ENCODE data around the gene FBXL3. TPM values are rescaled to one million over a fixed set of nuclear protein-coding genes. Genes with fewer than 3 reads are reported as not detected.
A peak's percentile ranks its signal among the peaks of the same experiment; 100 is the strongest.

The FBXL3 gene
- total and polyA plus RNA-seq, 2 donors (not counting 1 experiment from before 2014, with no cell fraction given), result 48.5 to 61.8 TPM

DNA sequence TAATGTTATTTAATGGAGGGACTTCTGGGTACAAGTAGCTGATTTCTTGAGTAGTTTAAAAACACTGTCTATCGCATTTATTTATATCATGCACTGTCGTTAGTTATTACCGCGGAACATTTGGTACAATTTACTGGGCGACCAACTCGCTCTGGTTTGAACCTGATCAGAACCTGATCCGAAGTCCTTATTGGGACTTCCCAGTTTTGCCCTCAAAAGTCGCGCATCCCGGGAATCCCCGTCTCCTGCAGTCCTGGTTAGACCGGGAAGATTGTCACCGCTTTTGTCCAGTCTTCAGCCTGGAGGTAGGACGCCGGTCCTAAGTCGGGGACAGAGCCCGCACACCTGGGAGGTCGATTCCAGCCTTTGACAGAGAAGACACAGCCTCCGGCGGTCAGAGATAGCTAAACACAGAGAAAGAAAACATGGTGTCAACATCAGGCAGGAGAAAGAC is 34.4 kb downstream of the FBXL3 start:
- Histone ChIP-seq H3K27me3 (ENCODE audit: control insufficient read depth, insufficient read depth, low read length) (no peaks in the 10 kb centered on the region), H3K9me3 (ENCODE audit: control insufficient read depth, insufficient read depth, low read depth, low read length) (no peaks in the 10 kb centered on the region), H3K27ac (ENCODE audit: insufficient read depth, low read length) (peak overlapping the region; percentile 88), H4K20me1 (ENCODE audit: control insufficient read depth, extremely low read depth, insufficient read depth, low read length) (no peaks in the 10 kb centered on the region), H3K4me1 (ENCODE audit: control insufficient read depth, extremely low read depth, insufficient read depth, low read length) (no peaks in the 10 kb centered on the region), H3K9ac (ENCODE audit: insufficient read depth, low read length) (peak overlapping the region; percentile 88), H3K79me2 (ENCODE audit: control insufficient read depth, insufficient read depth, low read length) (peaks cover 6% of the 10 kb centered on the region), H3K36me3 (ENCODE audit: control insufficient read depth, insufficient read depth, low read length) (no peaks in the 10 kb centered on the region), H2AFZ (ENCODE audit: low read length) (peak overlapping the region; percentile 81), H3K4me3 (replicated peaks in 1 of 4; ENCODE audit: control extremely low read depth in 1 of 4, insufficient read depth in 1 of 4, low read depth in 3 of 4, low read length in 4 of 4) (peak overlapping the region; percentile 78 to 94 (median 85)), H3K4me2 (ENCODE audit: extremely low read depth, insufficient read depth, low read length) (peak overlapping the region; percentile 98)
- TF ChIP-seq, protein P1, sequence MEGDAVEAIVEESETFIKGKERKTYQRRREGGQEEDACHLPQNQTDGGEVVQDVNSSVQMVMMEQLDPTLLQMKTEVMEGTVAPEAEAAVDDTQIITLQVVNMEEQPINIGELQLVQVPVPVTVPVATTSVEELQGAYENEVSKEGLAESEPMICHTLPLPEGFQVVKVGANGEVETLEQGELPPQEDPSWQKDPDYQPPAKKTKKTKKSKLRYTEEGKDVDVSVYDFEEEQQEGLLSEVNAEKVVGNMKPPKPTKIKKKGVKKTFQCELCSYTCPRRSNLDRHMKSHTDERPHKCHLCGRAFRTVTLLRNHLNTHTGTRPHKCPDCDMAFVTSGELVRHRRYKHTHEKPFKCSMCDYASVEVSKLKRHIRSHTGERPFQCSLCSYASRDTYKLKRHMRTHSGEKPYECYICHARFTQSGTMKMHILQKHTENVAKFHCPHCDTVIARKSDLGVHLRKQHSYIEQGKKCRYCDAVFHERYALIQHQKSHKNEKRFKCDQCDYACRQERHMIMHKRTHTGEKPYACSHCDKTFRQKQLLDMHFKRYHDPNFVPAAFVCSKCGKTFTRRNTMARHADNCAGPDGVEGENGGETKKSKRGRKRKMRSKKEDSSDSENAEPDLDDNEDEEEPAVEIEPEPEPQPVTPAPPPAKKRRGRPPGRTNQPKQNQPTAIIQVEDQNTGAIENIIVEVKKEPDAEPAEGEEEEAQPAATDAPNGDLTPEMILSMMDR (conservative IDR thresholded peaks at IDR 0.05 in 1 of 2, IDR thresholded peaks at IDR 0.05 in 1 of 2; ENCODE audit: low read depth in 1 of 2, low read length in 2 of 2), result no peak
- peak; percentile 14 to 32 for DNase-seq (ENCODE audit: low read depth in 2 of 2)

DNA sequence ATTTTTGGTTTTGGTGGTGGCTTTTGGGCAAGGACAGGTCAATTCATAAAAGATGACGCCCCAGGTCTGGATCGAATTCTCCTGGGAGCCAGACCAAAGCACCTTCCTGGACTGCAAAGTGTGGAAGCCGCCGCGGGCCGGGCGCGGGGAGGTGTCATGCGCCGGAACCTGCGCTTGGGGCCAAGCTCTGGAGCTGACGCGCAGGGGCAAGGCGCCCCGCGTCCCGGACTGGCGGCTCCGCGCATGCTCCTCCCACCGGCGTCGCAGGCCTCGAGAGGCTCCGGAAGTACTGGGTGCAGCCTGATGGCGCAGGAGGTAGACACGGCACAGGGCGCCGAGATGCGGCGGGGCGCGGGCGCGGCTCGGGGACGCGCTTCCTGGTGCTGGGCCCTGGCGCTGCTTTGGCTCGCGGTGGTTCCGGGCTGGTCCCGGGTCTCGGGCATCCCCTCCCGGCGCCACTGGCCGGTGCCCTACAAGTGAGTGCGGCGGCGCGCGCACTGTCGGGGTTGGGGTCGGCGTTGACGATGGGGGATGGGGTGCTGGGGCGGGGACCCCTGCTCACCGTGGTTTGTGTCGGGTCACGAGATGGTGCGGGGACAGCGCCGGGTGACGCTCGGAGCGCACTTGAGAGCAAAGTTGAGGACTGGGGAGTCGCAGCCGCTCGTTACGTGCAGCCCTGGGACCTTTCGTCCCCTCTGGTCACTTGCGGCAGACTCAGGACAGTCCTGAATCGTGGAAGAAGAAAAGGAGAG is 35.0 kb downstream of the FBXL3 start, which contains the start of gene CLN5:
Gene CLN5 (plus strand): TSS at position 286 of the 752 bp plus-strand sequence. CDS start 18 bp downstream, at position 304.
- Histone ChIP-seq H3K9me3 (ENCODE audit: control insufficient read depth, insufficient read depth, low read depth, low read length) (no peaks in the 10 kb centered on the region), H3K79me2 (ENCODE audit: control insufficient read depth, insufficient read depth, low read length) (peaks cover 6% of the 10 kb centered on the region), H3K4me1 (ENCODE audit: control insufficient read depth, extremely low read depth, insufficient read depth, low read length) (no peaks in the 10 kb centered on the region), H3K27me3 (ENCODE audit: control insufficient read depth, insufficient read depth, low read length) (no peaks in the 10 kb centered on the region), H3K27ac (ENCODE audit: insufficient read depth, low read length) (peak within 1 kb of the TSS; percentile 88), H3K4me3 (replicated peaks in 1 of 4; ENCODE audit: control extremely low read depth in 1 of 4, insufficient read depth in 1 of 4, low read depth in 3 of 4, low read length in 4 of 4) (peak within 1 kb of the TSS; percentile 78 to 94 (median 85)), H3K9ac (ENCODE audit: insufficient read depth, low read length) (peak within 1 kb of the TSS; percentile 88), H4K20me1 (ENCODE audit: control insufficient read depth, extremely low read depth, insufficient read depth, low read length) (no peaks in the 10 kb centered on the region), H3K4me2 (ENCODE audit: extremely low read depth, insufficient read depth, low read length) (peak within 1 kb of the TSS; percentile 98), H3K36me3 (ENCODE audit: control insufficient read depth, insufficient read depth, low read length) (no peaks in the 10 kb centered on the region), H2AFZ (ENCODE audit: low read length) (peak within 1 kb of the TSS; percentile 81)
- peak; percentile 92 for DNase-seq (ENCODE audit: low read depth in 2 of 2)
- TF ChIP-seq, protein P1 (conservative IDR thresholded peaks at IDR 0.05 in 1 of 2, IDR thresholded peaks at IDR 0.05 in 1 of 2; ENCODE audit: low read depth in 1 of 2, low read length in 2 of 2), result no peak
- TF ChIP-seq EZH2 (IDR thresholded peaks at IDR 0.05; ENCODE audit: low read length, missing control alignments), result no peak

DNA sequence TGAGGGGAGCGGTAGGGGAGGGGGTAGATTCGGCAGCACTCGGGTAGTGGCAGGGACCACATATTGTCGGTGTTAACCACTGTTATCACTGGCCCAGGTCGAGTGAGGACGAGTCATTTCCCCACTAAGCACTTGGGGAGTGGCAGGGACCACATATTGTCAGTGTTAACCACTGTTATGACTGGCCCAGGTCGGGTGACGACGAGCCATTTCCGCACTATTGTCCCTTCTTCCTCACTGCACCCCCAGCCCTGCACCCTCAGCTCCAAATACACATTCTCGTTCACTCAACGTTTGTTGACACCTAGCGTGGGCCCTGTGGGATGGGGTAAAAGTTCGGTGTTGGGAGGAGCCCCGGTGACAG is 35.5 kb downstream of the FBXL3 start:
- Histone ChIP-seq H3K4me2 (ENCODE audit: extremely low read depth, insufficient read depth, low read length) (peak overlapping the region; percentile 69), H3K27me3 (ENCODE audit: control insufficient read depth, insufficient read depth, low read length) (no peaks in the 10 kb centered on the region), H4K20me1 (ENCODE audit: control insufficient read depth, extremely low read depth, insufficient read depth, low read length) (no peaks in the 10 kb centered on the region), H3K79me2 (ENCODE audit: control insufficient read depth, insufficient read depth, low read length) (peaks cover 6% of the 10 kb centered on the region), H3K36me3 (ENCODE audit: control insufficient read depth, insufficient read depth, low read length) (no peaks in the 10 kb centered on the region), H2AFZ (ENCODE audit: low read length) (peak overlapping the region; percentile 71), H3K9ac (ENCODE audit: insufficient read depth, low read length) (peak overlapping the region; percentile 88), H3K27ac (ENCODE audit: insufficient read depth, low read length) (peak overlapping the region; percentile 88), H3K4me3 (replicated peaks in 1 of 4; ENCODE audit: control extremely low read depth in 1 of 4, insufficient read depth in 1 of 4, low read depth in 3 of 4, low read length in 4 of 4) (peak overlapping the region; percentile 63 to 94 (median 85)), H3K4me1 (ENCODE audit: control insufficient read depth, extremely low read depth, insufficient read depth, low read length) (no peaks in the 10 kb centered on the region), H3K9me3 (ENCODE audit: control insufficient read depth, insufficient read depth, low read depth, low read length) (no peaks in the 10 kb centered on the region)
- TF ChIP-seq, protein P1 (conservative IDR thresholded peaks at IDR 0.05 in 1 of 2, IDR thresholded peaks at IDR 0.05 in 1 of 2; ENCODE audit: low read depth in 1 of 2, low read length in 2 of 2), result no peak
- TF ChIP-seq EZH2 (IDR thresholded peaks at IDR 0.05; ENCODE audit: low read length, missing control alignments), result no peak
- peak in 1 of 2 donors; percentile 8 for DNase-seq (ENCODE audit: low read depth in 2 of 2)
